Activated CD4-positive, CD25-positive, alpha-beta regulatory T cell treated with anti-CD3 and anti-CD28 coated beads, Interleukin-2, amount 50 U/mL, for 72 hours (primary cell): Measurements from ENCODE around the gene PLD6.
"Not testable (repeated sequence)": the region's sequence is repeated elsewhere in the genome, so short reads cannot be mapped to it uniquely, and the experiment has no call there.

Experiments used
- DNase-seq: peaks from one replicate; pipeline ENCODE4 v3.0.0; 2021

Gene PLD6

DNA sequence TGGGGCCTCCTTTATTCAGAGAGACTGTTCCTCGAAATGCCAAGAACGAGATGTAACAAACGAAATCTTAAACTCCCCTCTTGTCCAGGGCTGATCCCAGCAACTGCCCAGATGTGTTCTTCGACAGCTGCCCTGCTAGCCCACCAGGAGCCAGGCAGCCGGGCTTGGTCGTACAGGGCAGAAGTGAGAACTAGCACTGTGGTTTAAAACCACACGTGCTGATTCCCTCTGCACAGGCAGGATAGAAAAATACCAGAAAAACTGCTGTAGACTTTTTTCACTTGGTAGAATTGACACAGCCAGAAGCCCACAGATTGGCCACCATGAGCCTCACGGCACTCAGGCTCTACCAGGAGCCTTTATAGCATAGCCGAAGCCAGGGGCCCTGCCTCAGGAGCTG is 33.1 kb downstream of the PLD6 start:
- DNase-seq: no peak

- DNase-seq: no peak
Observed at GRCh38 chr17:17172001-17172939, 33.9 kb downstream of the PLD6 start.

- no peak for DNase-seq
Observed at GRCh38 chr17:17171186-17171585, 34.9 kb downstream of the PLD6 start.

GRCh38 chr17:17170346-17170985 is 35.7 kb downstream of the PLD6 start:
- no peak for DNase-seq

DNA sequence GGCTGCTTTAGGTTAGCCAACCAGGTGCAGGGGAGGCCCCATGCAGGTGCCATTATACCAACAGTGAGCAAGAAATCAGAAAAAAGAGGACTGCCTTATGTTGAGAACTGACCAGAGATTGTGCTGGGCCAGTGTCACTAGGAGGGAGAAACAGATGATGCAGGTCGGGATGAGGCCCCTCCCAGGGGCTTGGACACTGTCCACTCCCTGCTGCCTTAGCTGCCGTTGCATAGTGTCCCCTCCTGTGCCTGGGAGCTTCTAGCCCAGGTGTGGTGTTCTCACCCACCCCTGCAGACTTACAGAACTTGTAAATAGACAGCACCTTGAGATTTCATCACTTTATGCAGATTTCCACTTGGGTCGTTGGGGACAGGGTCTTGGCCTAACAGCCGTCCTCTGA is 36.7 kb downstream of the PLD6 start:
- no peak for DNase-seq

GRCh38 chr17:17168401-17168800 is 37.7 kb downstream of the PLD6 start:
- DNase-seq: no peak

DNA sequence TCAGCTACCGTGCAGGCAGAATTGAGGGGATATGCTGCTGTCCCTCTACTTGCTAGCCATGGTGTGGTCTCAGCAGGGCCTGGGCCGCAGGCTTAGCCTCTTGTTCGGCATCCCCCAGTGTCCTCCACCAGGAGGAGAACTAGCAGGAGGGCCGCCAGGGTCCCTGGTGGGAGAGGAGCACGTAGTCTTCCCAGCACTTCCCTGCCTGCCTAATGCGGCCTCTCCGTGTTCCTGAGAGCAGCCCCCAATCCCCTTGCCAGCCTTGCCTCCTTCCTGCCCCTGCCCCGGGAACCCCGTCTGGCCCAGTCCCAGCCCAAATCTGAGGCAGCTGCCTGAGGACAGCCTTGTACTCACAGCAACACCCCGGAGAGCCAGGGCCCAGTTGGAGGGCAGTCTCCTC is 38.1 kb downstream of the PLD6 start:
- DNase-seq: no peak

DNA sequence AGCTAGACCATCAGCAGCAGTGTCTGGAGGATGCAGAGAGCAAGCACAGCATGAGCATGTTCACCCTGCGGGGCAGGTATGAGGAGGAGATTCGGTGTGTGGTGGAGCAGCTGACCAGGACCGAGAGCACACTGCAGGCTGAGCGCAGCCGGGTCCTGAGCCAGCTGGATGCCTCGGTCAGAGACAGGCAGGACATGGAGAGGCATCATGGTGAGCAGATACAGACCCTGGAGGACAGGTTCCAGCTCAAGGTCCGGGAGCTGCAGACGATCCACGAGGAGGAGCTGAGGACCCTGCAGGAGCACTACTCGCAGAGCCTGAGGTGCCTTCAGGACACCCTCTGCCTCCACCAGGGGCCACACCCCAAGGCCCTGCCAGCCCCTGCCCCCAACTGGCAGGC is 38.8 kb downstream of the PLD6 start:
- no peak for DNase-seq

- no peak for DNase-seq
Observed at GRCh38 chr17:17166446-17166845, 39.7 kb downstream of the PLD6 start.

- no peak for DNase-seq
Observed at GRCh38 chr17:17165666-17166308, 40.3 kb downstream of the PLD6 start.

DNA sequence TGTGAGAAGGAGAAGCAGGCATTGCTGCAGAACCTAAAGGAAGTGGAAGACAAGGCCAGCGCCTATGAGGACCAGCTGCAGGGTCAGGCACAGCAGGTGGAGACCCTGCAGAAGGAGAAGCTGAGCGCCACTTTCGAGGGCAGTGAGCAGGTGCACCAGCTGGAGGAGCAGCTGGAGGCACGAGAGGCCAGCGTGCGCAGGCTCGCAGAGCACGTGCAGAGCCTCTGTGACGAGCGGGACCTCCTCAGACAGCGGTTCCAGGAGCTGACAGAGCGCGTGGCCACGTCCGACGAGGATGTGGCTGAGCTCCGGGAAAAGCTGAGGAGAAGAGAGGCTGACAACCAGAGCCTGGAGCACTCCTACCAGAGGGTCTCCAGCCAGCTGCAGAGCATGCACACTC is 41.5 kb downstream of the PLD6 start:
- no peak for DNase-seq

DNA sequence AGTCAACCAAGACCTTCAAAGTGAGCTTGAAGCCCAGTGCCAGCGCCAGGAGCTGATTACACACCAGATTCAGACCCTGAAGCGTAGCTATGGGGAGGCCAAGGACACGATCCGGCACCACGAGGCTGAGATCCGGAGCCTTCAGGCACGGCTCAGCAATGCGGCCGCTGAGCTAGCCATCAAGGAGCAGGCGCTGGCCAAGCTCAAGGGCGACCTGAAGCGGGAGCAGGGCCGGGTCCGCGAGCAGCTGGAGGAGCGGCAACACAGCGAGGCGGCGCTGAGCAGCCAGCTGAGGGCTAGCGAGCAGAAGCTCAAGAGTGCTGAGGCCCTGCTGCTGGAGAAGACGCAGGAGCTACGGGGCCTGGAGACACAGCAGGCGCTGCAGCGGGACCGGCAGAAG is 42.0 kb downstream of the PLD6 start:
- no peak for DNase-seq

GRCh38 chr17:17161759-17162158 is 44.4 kb downstream of the PLD6 start:
- DNase-seq: no peak

GRCh38 chr17:17161121-17161520 is 45.0 kb downstream of the PLD6 start:
- DNase-seq: no peak

DNA sequence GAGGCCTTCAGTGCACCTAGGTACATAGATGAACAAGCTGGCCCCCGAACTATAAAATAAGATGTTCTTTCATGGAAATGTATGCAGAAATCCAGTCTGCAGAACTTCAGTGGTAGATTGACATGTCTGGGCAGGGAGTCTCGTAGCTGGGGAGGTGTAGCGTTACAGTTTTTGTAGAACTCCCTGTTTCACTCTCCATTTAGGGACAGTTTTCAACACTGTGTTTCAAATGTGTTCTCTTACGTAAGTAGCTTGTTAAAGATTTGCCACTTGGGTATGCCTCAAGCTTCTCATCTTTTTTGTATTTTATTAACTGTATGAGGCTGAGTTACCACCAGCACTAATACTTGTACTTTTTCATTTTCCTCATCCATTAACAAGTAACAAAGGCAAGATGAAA is 46.6 kb downstream of the PLD6 start:
- DNase-seq: no peak

DNA sequence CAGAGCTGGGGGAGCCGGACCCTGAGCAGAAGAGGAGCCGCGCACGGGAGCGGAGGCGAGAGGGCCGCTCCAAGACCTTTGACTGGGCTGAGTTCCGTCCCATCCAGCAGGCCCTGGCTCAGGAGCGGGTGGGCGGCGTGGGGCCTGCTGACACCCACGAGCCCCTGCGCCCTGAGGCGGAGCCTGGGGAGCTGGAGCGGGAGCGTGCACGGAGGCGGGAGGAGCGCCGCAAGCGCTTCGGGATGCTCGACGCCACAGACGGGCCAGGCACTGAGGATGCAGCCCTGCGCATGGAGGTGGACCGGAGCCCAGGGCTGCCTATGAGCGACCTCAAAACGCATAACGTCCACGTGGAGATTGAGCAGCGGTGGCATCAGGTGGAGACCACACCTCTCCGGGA is 47.6 kb downstream of the PLD6 start:
- not testable (repeated sequence) for DNase-seq

GRCh38 chr17:17157041-17157440 is 49.1 kb downstream of the PLD6 start:
- no peak for DNase-seq

GRCh38 chr17:17156511-17156910 is 49.6 kb downstream of the PLD6 start:
- no peak for DNase-seq

DNA sequence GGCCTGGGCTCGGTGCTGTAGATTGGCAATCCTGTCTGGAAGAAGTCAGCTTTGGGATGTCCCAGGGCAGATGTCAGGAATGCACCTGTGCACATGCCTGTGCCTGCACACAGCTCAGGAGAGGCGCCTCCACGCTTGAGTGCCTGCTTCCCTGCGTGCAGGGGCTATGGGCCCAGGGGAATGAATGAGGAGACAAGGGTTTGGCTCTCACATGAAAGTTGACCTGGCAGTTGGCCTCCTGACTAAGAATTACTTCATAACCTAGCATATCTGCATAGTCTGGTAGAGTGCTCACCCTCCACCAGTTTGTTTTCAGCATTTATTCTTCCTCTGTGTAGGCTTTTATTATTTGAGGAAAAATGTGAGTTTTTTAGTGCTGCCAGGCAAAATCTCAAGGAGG is 50.0 kb downstream of the PLD6 start:
- no peak for DNase-seq

GRCh38 chr17:17155568-17155967 is 50.6 kb downstream of the PLD6 start:
- DNase-seq: no peak

DNA sequence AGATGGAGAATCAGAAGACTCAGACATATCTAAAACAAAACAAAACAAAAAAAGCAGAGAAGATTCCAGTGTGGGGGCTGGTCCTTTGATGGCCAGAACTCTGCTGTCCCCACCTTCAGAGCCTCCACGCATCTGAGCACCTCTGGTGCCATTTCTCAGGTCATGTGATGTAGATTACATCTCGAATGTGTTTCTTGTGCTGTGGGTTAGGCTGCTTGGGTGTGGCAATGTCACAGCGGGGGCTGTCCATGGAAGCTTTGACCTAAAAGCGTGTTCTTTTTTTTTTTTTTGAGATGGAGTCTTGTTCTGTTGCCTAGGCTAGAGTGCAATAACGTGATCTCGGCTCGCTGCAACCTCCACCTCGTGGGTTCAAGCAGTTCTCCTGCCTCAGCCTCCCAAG is 51.2 kb downstream of the PLD6 start:
- no peak for DNase-seq

DNA sequence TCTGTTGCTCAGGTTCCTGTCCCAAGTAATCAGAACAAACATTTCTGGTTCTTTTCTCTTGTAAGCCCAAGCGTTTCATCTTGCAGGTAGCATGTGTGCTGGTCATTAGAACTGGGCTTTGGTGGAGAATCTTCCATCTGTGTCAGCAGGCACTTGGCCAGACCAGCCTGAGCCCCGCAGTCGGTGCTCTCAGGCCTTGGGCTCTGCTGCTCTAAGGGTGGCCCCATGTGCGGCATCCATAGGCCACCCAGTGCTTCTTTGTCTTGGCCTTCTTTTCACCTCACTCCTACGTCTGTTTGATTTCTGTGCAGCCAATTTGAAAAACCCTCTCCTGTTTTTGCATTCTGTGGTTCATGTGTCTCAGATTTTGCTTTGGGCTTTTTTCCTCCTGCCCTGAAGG is 51.6 kb downstream of the PLD6 start:
- no peak for DNase-seq

DNA sequence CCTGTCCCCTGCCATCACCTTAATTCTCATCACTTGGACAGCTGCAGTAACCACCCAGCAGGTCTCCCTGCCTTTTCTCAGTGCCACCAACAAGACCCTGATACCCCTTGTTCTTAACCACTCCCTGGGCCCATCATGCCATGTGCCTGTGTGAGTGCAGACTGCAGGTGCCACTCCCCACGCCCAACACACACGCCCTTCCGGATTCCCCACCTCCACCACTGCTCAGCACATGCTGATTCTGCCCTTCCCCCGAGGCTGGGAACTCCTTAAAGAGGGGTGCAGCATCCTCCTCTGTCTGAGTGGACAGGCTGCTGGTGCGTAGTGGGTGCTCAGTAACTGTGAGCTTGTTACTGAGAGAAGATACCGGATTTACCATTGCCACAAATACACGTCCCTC is 52.4 kb downstream of the PLD6 start:
- no peak for DNase-seq

- DNase-seq: no peak
Observed at GRCh38 chr17:17153071-17153470, 53.1 kb downstream of the PLD6 start.
